GM18508 (cell line): ENCODE results near the gene WDR93.

Experiments used
- ATAC-seq: cut with Tn5 transposase; IDR thresholded peaks from one replicate; pipeline ENCODE4 v1.9.1; 2021; ENCODE audit warnings: moderate number of reproducible peaks; ENCODE audit not compliant: insufficient read depth, unreplicated experiment

Gene WDR93

DNA sequence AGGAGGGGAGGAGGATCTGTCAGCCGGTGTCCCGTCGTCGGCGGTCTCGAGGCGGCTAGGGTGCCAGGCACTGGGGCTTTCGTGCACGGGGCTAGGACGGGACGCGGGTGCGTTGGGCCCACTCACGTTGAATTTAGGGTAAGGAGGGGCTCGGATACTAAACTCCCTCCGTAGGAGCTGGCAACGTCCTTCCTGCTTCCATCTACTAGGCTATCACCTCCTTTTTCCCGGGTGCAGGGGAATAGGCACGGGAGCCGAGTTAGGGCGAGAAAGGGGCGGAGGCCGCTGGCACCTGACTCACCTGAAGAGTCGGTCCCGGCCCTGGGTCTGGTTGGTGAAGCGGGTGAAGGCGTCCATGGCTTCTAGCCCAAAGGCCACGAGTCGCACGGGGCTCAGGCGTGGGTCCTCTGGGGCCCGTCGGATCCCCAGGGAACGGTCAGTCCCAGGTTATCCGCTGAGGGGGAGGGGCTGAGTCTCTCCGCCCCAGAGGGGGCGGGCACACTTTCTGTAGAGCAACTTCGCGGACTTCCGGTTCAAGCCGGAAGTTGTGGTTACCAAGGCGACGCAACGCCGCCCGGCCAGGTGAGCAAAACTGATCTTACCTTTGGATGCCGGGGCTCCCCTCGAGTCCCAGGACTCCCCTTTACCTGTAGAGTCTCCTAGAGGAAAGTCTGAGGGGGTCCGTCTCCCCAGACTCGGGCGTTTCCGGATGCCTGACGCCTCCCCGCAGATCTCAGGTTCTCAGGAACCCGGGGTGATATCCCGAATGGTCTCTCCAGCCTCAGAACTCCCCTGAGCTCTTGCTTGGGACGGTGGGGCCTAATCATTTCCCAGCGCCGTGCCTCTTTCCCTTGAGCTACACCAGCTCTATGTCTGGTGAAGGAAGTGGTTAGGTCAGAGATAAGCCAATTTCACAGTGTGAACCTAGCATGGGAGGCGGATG lies at the start of gene WDR93, which contains the start of gene PEX11A:
TSS of gene WDR93 (plus strand) at position 536 of the 943 bp plus-strand sequence. CDS start 10,936 bp downstream, outside the sequence.
TSS of gene PEX11A (minus strand) at position 479 of the 943 bp plus-strand sequence. CDS start at position 357, 122 bp downstream.
- no peak for ATAC-seq

DNA sequence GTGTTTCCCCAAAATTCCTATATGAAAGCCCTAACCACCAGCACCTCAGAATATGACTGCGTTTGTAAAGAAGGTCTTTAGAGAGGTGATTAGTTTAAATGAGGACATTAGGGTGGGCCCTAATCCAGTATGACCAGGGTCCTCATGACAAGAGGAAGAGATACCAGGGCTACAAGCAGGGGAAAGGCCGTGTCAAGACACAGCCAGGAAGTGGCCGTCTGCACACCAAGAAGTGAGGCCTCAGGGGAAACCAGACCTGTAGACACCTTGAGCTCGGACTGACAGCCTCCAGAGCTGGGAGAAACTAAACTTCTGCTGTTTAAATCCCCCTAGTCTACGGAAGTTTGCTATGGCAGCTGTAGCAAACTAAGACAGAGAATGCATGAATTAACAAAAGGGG lies 49.6 kb upstream of the WDR93 start:
- ATAC-seq, result no peak

DNA sequence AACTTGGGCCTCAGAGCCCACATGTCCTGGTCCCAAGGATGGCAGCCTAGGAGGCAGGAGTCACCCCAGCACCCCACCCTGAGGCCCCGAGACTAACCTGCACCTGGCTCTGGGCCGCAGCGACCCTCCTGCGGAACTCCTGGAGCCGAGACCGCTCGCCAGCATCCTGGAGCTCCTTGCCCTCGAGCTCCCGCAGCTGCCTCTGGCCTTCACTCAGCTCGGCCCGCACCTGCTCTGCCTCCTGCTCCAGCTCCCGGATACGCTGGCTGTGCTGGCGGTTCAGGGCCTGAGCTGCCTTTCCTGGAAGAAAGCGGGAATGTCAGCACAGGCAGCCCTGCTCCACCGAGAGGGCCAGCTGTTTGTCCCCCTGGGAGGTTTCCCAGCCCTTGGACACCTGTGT lies 48.5 kb upstream of the WDR93 start:
- ATAC-seq, result no peak

DNA sequence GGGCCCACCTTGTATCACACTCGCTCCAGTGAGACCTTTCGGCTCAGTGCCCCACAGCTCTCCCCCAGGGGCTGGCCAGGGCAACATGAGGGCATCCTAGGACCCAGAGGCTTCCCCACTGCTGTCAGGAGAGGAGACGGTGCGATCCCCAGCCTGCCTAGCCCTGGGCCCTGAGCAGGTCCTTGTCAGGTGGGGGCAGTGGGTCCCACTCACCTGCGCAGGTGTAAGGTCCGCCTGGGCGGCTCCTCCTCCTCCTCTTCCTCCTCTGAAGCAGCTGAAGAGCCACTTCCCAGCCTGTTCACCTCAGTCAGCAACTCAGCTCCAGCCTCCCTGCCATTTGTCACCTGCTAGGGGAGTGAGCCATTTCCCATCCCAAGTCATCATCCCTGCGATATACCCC lies 44.9 kb upstream of the WDR93 start:
- ATAC-seq, result no peak

DNA sequence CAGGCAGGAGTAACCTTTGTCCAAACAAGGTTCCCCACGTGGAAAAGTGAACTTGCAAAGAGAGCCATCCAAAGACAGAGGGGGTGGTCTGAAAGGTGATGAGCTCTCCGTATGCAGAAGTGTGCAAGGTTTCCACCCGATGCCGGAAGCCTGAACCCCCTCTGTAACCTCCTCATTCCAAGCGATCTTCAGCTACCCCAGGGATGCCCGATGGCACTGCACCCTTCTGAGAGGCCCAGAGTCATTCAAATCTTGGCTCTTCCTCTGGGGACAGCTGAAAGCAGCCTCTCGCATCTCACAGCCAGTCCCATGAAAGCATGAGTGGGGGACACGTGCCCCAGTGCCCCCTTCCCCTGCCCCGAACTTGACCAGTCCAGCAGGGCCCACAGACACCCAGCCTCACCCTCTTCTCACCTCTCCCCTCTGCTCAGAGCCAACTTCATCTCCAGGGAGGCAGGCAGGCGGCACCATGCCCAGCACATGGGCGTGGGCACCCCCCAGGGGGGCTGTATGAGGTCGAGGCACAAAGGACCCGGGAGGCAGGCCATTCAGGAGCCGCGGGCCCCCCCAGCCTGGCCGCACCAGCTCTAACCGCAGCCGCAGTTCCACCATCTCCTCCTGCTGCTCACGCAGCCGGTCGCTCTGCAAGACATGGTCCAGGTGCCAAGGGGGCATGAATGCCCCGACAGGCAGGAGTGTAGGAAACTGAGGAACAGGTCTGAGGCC lies 44.0 kb upstream of the WDR93 start:
- ATAC-seq, result no peak

DNA sequence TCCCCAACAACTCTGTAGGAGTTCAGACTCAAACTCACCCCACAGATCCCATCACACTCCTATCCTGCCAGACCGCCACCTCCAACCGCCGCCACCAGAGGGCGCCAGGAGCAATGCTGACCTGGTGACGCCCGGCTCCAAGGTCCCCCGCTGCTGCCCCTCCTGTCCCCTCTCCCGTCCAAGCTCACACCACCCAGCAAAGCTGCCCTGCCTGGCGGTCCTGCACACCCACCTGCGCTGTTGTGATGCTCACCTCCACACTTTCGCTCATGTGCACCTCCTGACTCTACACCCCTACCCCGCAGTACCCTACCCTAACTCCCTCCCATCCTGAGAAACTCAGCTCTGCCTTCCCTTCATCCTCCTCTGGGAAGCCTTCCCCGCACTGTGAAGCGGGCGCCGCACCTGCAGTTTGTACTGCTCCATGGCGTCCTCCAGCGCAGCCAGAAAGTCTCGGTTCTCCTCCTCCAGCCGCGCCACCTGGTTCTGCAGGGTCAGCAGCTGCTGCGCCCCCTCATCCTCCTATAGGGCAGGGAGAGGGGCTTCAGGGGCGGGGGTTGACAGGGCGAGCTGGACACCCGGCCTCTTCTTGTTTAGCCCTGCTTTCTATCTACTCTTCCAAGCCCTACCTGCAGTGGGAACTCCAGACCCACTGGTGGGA lies 43.3 kb upstream of the WDR93 start:
- no peak for ATAC-seq

DNA sequence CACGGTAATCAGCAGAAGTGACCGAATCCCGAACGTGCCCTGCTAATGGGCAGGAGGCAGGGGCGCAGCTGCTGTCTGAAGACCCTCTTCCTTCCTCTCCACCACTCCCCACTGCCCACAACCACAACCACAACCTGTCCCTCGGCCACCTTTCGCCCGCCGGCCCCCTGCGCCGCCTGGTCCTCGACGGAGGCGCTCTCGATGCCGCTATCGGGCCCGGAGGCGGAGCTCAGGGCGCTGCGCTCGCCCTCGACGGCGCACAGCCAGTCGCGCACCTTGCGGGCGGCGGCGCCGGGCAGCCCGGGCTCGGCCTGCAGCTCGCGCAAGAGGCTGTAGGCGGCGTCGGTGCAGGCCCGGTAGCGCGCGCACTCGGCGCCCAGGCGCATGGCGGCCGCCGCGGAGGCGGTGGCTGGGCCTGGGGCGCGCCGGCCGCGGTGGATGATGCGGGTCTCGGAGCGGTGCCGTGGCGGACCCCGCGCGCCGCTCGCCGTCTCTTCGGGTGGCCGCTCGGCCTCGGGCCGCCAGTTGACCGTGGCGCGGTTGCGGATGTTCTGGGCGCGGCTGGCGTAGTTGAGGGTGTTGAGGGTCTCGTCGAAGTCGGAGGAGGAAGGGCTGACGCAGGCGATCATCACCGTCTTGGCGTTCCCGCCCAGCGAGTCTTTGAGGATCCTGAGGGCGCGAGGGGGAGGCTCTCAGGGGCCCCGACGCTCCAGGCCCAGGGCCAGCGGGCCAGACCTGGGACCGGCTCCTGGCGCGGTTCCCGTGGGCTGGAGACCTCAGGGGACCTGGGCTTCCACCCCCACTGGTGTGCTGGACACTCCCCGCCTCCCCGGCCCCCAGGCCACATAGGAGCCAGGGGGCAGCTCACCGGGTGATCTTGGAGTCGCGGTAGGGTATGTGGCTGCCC lies 42.3 kb upstream of the WDR93 start:
- ATAC-seq, result no peak

DNA sequence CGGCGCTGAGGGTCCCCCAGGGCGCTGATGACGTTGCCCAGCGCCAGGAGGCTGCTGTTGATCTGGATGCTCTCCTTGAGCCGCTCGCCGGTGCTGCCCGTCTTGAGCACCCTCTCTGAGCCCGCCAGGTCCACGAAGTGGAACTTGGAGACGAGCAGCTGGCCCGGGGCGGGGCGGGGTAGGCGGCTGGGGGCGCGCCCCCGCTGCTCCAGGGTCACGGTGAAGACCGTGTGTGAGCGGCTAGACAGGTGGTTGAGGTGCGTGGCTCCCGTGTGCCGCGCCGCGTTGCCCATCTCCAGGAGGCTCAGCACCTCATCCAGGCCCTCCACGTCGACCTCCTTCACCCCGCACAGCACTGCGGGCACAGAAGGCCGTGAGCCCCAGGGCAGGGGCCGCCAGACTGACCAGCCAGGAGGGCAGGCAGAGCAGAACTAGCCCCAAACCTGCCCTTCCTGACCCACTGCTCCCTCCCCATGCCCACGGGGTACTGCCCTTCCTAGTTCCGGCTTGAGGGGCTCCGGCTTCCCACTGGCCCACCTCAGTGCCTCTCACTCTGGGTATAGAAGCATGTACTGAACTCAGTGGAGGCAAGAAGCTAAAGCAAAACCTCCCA lies 41.5 kb upstream of the WDR93 start:
- ATAC-seq, result no peak

DNA sequence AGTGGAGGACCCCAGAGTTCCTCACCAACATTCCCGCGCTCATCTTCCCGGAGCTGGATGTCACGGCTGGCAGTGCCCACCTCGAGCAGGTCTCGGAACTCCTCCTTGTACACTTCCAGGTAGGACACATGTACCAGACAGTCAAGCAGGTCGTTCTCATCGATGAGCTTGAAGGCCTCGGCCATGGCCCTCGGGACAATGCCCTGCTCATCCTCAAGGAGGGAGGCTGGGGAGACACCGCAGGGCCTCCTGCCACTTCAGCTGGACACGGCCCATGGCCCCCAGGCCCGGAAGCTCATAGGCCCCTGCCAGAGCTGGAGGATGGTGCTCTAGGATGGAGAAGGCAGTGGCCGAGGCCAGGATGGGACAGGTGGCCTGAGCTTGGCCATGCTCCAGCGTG lies 40.9 kb upstream of the WDR93 start:
- no peak for ATAC-seq

DNA sequence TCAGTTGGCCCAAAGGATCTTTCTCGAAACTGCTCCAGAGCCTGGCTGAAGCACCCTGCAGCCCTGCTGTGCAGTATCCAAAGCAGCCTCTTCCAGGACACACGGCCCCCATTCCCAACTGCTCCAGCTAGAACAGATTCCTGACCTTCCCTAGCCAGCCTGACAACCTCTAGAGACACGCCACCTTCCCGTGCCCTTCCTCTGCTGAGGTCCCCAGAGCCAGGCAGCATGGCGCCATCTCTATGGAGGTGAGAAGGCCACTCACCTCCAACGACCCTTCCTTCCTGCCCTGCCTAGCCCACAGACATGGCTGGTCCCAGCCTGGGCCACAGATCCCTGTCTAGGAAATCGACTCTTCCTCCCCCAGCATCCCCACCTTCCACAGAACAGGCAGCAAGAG lies 38.5 kb upstream of the WDR93 start:
- ATAC-seq, result no peak

DNA sequence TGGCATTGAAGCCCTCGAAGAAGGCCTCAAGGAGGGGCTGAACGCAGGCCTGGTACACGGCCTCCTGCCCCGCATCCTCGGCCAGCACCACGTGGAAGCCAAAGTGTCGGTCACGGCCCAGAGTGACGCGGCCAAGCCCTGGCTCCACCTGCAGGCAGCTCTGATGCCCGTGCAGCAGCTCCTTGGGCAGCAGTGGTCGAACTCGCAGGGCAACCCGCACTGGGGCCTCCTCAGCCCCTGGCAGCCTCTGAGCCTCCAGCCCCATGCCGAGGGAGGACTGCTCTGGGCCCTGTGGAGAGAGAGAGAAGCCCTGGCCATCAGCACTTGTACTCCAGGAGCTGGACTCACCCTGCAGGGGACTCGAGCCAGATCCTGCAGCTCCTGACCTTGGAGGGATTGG lies 37.9 kb upstream of the WDR93 start:
- ATAC-seq, result no peak

DNA sequence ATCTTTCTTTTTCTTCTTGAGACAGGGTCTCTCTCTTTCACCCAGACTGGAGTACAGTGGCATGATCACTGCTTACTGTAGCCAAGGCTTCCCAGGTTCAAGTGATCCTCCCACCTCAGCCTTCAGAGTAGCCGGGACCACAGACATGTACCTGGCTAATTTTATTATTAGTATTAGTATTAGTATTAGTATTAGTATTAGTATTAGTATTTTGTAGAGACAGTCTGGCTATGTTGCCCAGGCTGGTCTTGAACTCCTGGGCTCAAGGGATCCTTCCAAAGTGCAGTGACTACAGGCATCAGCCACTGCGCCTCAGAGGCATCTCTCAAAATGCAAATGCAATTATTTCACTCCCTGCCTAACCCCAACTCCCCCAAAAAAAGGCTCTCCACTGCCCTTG lies 37.0 kb upstream of the WDR93 start:
- ATAC-seq, result no peak

DNA sequence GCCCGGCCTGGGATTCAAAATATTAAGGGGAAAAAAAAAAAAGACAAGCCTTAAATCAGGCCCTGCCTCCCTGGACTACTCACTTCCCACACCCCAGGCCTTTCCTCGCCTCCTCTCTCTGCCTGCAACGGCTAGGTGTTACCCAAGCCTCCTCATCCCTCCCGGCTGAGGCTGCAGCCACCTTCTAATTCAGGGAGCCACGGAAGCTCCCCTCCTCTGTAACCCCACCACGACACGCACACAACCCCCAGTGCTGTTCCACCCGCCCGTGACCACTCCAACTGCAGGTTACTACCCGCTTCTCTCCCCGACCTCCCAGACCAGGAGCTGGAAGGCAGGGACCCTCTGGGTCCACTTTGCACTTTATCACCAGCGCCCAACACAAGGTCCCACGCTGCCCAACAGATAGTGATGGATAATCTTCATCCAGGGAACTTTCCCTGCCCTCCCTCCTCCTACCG lies 36.3 kb upstream of the WDR93 start:
- no peak for ATAC-seq

DNA sequence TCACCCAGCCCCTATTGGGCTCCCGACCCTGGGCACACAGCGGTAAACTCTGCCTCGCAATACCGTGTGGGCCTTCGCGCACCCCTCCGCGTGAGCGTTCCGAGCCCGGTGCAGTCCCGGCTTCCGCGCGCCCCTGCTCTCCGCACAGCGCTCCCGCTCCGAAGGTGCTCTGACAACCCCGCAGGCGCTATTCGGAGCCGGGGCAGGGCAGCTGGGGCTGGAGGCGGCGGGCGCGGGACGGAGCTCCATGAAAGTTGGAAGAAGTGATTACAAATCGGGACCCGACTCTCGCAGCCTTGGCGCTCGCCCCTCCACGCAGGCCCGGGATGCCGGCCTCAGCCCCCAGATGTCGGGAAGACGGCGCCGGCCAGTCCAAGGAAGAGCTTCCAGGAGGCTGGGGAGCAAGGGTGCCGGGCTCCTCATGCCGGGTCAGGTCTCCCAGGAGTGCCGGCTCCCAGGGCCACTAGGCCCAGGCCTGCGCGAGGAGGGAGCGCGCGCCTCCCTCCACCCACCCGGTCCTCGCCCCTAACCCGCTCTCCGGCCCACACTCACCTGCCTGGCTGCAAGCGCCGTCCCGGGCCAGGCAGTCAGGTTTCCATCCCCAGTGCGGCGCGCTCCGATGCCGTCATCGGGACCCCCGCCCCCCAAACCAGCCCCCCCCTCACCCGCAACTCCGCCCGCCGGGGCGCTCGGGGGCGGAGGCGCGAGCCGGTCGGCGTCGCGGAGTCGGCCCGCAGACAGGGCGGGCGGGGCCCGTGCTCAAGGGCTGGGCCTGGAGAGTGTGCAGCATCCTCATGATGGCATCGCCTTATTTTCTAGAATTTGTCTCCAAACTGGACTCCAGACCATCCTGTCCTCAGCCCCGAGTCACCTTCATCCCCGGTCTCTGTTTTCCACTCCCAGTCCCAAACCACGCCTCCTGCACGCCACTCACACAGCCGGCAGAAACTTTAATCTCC lies 35.5 kb upstream of the WDR93 start, which contains the start of gene KIF7:
TSS of gene KIF7 (minus strand) at position 621 of the 959 bp plus-strand sequence. CDS start 2,537 bp downstream, outside the sequence.
- ATAC-seq, result no peak

DNA sequence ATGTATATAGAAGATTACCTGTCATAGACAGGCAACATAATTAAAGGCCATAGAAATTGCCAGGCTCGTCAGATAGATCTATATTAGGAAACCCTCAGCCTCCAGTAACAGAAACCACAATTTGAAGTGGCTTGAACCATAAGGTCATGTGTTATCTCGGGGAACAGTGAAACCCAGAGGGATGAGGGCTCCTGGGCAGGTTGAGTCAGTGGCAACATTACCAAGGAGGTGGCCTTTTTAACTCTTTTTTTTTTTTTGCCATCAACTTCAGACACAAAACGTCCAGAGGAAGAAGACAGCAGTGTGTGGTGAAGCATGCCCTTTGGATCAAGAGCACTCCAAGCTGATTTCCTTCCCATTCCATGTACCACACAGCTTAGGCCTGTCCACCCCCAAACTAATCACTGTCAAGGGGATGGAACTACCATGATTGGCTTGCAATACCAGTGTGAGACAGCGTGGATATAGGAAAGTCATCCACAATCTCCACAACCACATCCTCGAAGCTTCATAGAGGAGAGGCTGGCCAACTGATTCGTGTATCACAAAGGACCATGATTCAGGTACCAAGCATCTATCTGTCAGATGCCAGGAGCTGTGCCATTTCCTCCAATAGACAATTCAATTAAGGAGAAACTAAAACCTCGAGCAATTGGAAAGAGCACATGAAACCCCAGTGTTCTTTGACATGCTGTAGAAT lies 34.3 kb upstream of the WDR93 start:
- no peak for ATAC-seq

DNA sequence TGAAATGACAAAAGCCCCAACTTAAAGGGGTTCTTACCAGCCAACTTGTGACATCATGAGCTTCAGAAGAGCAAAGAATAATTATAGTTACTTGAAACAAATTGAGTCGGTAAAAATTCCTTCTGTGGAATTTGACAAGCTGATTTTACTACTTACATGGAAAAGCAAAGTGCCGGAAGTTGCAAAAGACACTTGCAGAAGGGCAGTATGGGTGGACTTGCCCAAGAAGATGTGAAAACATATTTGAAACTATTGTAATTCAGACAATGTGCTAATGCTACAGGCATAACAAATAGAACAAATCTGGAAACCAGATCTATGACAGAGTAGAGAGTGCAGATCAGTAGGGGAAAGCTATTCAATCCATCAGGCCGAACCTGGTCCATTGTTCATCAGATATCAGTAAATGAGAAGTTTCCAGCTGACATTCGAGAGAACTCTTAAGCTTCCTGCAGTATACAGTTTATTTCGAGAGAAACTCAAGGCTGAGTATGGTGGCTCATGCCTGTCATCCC lies 32.9 kb upstream of the WDR93 start:
- no peak for ATAC-seq

DNA sequence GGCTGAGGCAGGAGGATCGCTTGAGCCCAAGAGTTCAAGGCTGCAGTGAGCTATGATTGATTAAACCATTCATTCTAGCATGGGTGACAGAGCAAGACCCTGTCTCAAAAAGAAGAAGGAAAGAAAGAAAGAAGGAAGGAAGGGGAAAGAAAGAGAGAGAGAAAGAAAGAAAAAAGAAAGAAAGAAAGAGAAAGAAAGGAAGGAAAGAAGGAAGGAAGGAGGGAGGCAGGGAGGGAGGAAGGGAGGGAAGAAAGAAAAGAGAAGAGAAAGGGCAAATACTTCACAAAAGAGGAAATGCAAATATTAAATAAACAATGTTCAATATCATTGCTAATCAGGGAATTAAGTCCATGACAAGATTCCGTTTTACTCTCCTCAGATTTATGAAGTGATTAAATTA lies 31.3 kb upstream of the WDR93 start:
- no peak for ATAC-seq
